GM12878 (cell line): ENCODE measurements around the gene BTBD9. TPM values are rescaled to one million over a fixed set of nuclear protein-coding genes. Genes with fewer than 3 reads are reported as not detected.

ENCODE experiments used
- ATAC-seq: fragments of 200-7000 bp; cut with Tn5 transposase; 3 replicates; pipeline ENCODE4 v1.9.1; 2020; ENCODE audit warnings: mild to moderate bottlenecking, moderate library complexity
- BruUV-seq: library from RNA; stranded (reverse); fragments of 400-500 nt; replicated peaks from 2 replicates; lab custom pipeline; 2021; lab: Mats Ljungman, UMichigan
- CTCF ChIA-PET: fragments of 300-600 bp; sonication (Branson Sonifier 250); formaldehyde crosslinking; extraction: SDS; loops from one replicate; lab custom pipeline; 2021; ENCODE audit warnings: inconsistent platforms; lab: Yijun Ruan, JAX
- POLR2A ChIA-PET: fragments of 350-600 bp; formaldehyde crosslinking; extraction: SDS; loops from one replicate; lab custom pipeline; 2021; ENCODE audit warnings: inconsistent platforms; lab: Charles Lee
- RAD21 ChIA-PET: fragments of 300-600 bp; sonication (Branson Sonifier 250); formaldehyde crosslinking; loops from one replicate; lab custom pipeline; 2023; ENCODE audit warnings: antibody characterized with exemption; ENCODE audit not compliant: unreplicated experiment; lab: Charles Lee
- SMC1A ChIA-PET: fragments of 300-600 bp; sonication (Branson Sonifier 250); formaldehyde crosslinking; loops from one replicate; lab custom pipeline; 2023; ENCODE audit not compliant: unreplicated experiment, uncharacterized antibody; lab: Charles Lee
- DNase-seq: peaks from one replicate; pipeline ENCODE4 v3.0.0-alpha.2; 2011; ENCODE audit warnings: low read depth, low spot score
- FAIRE-seq: peaks from 3 replicates; lab custom pipeline; 2011; peaks lifted over from hg19 to GRCh38; lab: Jason Lieb, UNC
- H2AFZ ChIP-seq: 2 replicates; pipeline ENCODE4 v1.6.0; 2011; ENCODE audit warnings: low read depth, low read length, control low read depth; ENCODE audit not compliant: control insufficient read depth
- H3K27ac ChIP-seq: 2 replicates; pipeline ENCODE4 v1.5.1; 2011; ENCODE audit warnings: control low read depth; ENCODE audit not compliant: control insufficient read depth, insufficient read depth
- H3K27me3 ChIP-seq, 2 experiments: replicated peaks in 1 of 2; 2 replicates each; pipeline versions ENCODE4 v1.6.0 to v1.6.1; 2011; ENCODE audit warnings: low read length in 1 of 2; ENCODE audit not compliant: control insufficient read depth in 2 of 2, insufficient read depth in 2 of 2
- H3K36me3 ChIP-seq, 2 experiments: 2 replicates each; pipeline ENCODE4 v1.5.1; 2011; ENCODE audit warnings: low read length in 1 of 2; ENCODE audit not compliant: control insufficient read depth in 2 of 2, insufficient read depth in 2 of 2
- H3K4me1 ChIP-seq: 2 replicates; pipeline ENCODE4 v1.6.1; 2011; ENCODE audit warnings: mild to moderate bottlenecking, low read length, moderate library complexity, mixed read lengths; ENCODE audit not compliant: control insufficient read depth, insufficient read depth
- H3K4me2 ChIP-seq: 2 replicates; pipeline ENCODE4 v1.6.0; 2011; ENCODE audit warnings: control low read depth; ENCODE audit not compliant: control insufficient read depth, insufficient read depth
- H3K4me3 ChIP-seq: fragments of 200-600 bp; sonication (generic); 2 replicates; pipeline ENCODE4 v1.5.1; 2016
- H3K79me2 ChIP-seq: 2 replicates; pipeline ENCODE4 v1.6.0; 2011; ENCODE audit warnings: low read length; ENCODE audit not compliant: control insufficient read depth, insufficient read depth
- H3K9ac ChIP-seq: 2 replicates; pipeline ENCODE4 v1.8.0; 2011; ENCODE audit warnings: low read length, control low read depth, mixed read lengths; ENCODE audit not compliant: control insufficient read depth, insufficient read depth
- H3K9me3 ChIP-seq: replicated peaks from 3 replicates; pipeline ENCODE4 v1.5.1; 2011; ENCODE audit warnings: mild to moderate bottlenecking, low read length; ENCODE audit not compliant: control insufficient read depth, insufficient read depth
- H4K20me1 ChIP-seq: 2 replicates; pipeline ENCODE4 v1.6.0; 2011; ENCODE audit not compliant: control insufficient read depth, insufficient read depth
- CHD4 ChIP-seq: fragments of 200-600 bp; sonication (generic); IDR thresholded peaks from 2 replicates; pipeline ENCODE4 v1.6.1; 2016; ENCODE audit warnings: mild to moderate bottlenecking
- DPF2 ChIP-seq: fragments of 450-650 bp; IDR thresholded peaks from 2 replicates; pipeline ENCODE4 v1.6.1; 2017; ENCODE audit warnings: mild to moderate bottlenecking
- MYC ChIP-seq: IDR thresholded peaks from 2 replicates; pipeline ENCODE4 v1.6.1; 2011; ENCODE audit warnings: mild to moderate bottlenecking, low read length, moderate library complexity, inconsistent platforms; ENCODE audit not compliant: insufficient read depth, insufficient replicate concordance, insufficient read length, severe bottlenecking
- PAX5 ChIP-seq: IDR thresholded peaks from 2 replicates; pipeline ENCODE4 v1.6.1; 2011; ENCODE audit warnings: low read depth, low read length, borderline replicate concordance
- POLR2A ChIP-seq: IDR thresholded peaks from 2 replicates; pipeline ENCODE4 v1.6.1; 2011; ENCODE audit warnings: low read depth, mild to moderate bottlenecking, low read length
- SIX5 ChIP-seq: IDR thresholded peaks from 2 replicates; pipeline ENCODE4 v1.6.1; 2011; ENCODE audit warnings: mild to moderate bottlenecking, low read depth, low read length, moderate library complexity; ENCODE audit not compliant: severe bottlenecking
- SMC3 ChIP-seq: IDR thresholded peaks from 2 replicates; pipeline ENCODE4 v1.6.1; 2011; ENCODE audit warnings: low read length, improper control_type of control experiment, borderline replicate concordance
- SUPT20H ChIP-seq: IDR thresholded peaks from 2 replicates; pipeline ENCODE4 v1.6.1; 2011; ENCODE audit warnings: low read depth, mild to moderate bottlenecking, low read length, moderate library complexity, borderline replicate concordance; ENCODE audit not compliant: control insufficient read depth
- WGBS: methylation state at CpG from one replicate; pipeline ENCODE4 v1.1.6; 2016; ENCODE audit warnings: low lambda C conversion rate; ENCODE audit not compliant: insufficient replicate concordance, insufficient coverage; ENCODE audit errors: missing lambda C conversion rate; 5-methylcytosine and 5-hydroxymethylcytosine counted together
- in situ Hi-C: fragments of 300-500 bp; cut with MboI; formaldehyde crosslinking; loops from 9 replicates; pipeline ENCODE4 v1.14.3; 2018; ENCODE audit warnings: mixed read lengths
- intact Hi-C: fragments of 100-400 bp; cut with micrococcal nuclease; formaldehyde crosslinking; loops from one replicate; pipeline ENCODE4 v1.14.2; 2022; ENCODE audit not compliant: unreplicated experiment
- polyA plus RNA-seq, 11 experiments: library from polyadenylated mRNA; depleted of rRNA in 4 of 11; unstranded in 6 of 11; stranded (reverse) in 5 of 11; fragments of >200 nt; fragmentation: Nextera tagmentation in 4 of 11; fragmentation: Illumina TruSeq in 1 of 11; extraction: Ambion mirVana in 4 of 11; extraction: Trizol in 1 of 11; gene quantifications; 1 replicate in 1 of 11; 2 replicates in 10 of 11; pipeline versions ENCODE4 v1.2.1 to v1.2.3, GENCODE V29; 2011 to 2016; ENCODE audit warnings: inconsistent platforms in 2 of 11, missing spikeins in 2 of 11, low read depth in 1 of 11
- total RNA-seq, 4 experiments: library from RNA; depleted of rRNA in 3 of 4; stranded (reverse); fragments of >200 nt in 3 of 4; fragmentation: Illumina TruSeq in 1 of 4; extraction: Trizol in 1 of 4; gene quantifications; 2 replicates each; pipeline versions ENCODE4 v1.2.1 to v1.2.3, GENCODE V29; 2013 to 2021
- TF ChIP-seq, protein P1 (sequence below): fragments of 450-650 bp; IDR thresholded peaks from 2 replicates; pipeline ENCODE4 v1.6.1; 2017; ENCODE audit warnings: mild to moderate bottlenecking, moderate library complexity
- TF ChIP-seq, protein P2 (sequence below): fragments of 450-650 bp; formaldehyde crosslinking; IDR thresholded peaks from 2 replicates; pipeline ENCODE4 v1.5.0; 2022; ENCODE audit warnings: mild to moderate bottlenecking, missing genetic modification characterization
- TF ChIP-seq, protein P3 (sequence below): fragments of 450-650 bp; IDR thresholded peaks from 2 replicates; pipeline ENCODE4 v1.6.1; 2017; ENCODE audit warnings: borderline replicate concordance
- TF ChIP-seq, protein P4 (sequence below): fragments of 450-650 bp; IDR thresholded peaks from 2 replicates; pipeline ENCODE4 v1.6.1; 2017; ENCODE audit warnings: mild to moderate bottlenecking

The BTBD9 gene
- total and polyA plus RNA-seq, 10 of the 15 experiments (the other 5 are each of a cell fraction or from before 2014, with no cell fraction given), result 0.22 to 8.6 (median 4.6) TPM

DNA sequence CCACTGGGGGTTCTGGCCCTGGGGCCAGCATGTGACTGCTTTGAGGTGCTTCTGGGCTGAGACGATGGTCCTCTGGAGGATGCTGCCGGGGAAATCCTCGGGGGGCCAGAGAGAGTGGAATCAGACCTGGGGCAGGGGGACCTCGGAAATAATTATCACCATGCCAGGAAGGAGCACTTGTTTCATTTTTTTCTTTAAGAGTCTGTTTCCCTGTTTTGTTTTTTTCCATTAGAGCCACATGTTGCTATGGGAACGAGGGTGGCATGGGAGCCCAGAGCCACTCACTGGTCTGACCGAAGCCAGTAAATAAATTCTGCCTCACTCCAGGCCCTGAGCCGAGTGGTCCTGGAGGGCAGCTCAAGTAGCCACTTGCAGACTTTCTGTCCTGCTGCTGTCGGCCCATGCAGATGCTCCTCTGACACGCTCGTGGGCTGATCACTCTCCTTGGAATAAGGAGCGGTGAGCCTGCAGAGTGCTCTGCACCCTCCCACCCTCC, 455.1 kb downstream of the BTBD9 start:
- no peak overlapping the region for H2AFZ ChIP-seq
- RAD21 ChIA-PET, result no interaction called here
- in situ Hi-C loops (no loop called here), intact Hi-C loops (no loop called here)
- no peaks in the 10 kb centered on the region for H3K9me3 ChIP-seq
- POLR2A ChIA-PET, result no interaction called here
- H3K79me2 ChIP-seq, result no peaks in the 10 kb centered on the region
- BruUV-seq, result no TSS peak
- CTCF ChIA-PET, result no interaction called here
- no peak overlapping the region for H3K9ac ChIP-seq
- no peak overlapping the region for H3K4me2 ChIP-seq
- H3K27me3 ChIP-seq, result no peaks in the 10 kb centered on the region
- FAIRE-seq (no peak), DNase-seq (no peak), ATAC-seq (no peak)
- no peak overlapping the region for H3K27ac ChIP-seq
- H3K36me3 ChIP-seq, result no peaks in the 10 kb centered on the region
- H3K4me1 ChIP-seq, result no peaks in the 10 kb centered on the region
- no peaks in the 10 kb centered on the region for H4K20me1 ChIP-seq
- SMC1A ChIA-PET, result no interaction called here
- H3K4me3 ChIP-seq, result no peak overlapping the region
- WGBS, result 72% methylated on average over 10 of the region's 11 CpGs
- no peak for TF ChIP-seq CHD4
- no peak for TF ChIP-seq MYC
- no peak for TF ChIP-seq PAX5
- TF ChIP-seq SUPT20H, result no peak
- TF ChIP-seq, protein P1, sequence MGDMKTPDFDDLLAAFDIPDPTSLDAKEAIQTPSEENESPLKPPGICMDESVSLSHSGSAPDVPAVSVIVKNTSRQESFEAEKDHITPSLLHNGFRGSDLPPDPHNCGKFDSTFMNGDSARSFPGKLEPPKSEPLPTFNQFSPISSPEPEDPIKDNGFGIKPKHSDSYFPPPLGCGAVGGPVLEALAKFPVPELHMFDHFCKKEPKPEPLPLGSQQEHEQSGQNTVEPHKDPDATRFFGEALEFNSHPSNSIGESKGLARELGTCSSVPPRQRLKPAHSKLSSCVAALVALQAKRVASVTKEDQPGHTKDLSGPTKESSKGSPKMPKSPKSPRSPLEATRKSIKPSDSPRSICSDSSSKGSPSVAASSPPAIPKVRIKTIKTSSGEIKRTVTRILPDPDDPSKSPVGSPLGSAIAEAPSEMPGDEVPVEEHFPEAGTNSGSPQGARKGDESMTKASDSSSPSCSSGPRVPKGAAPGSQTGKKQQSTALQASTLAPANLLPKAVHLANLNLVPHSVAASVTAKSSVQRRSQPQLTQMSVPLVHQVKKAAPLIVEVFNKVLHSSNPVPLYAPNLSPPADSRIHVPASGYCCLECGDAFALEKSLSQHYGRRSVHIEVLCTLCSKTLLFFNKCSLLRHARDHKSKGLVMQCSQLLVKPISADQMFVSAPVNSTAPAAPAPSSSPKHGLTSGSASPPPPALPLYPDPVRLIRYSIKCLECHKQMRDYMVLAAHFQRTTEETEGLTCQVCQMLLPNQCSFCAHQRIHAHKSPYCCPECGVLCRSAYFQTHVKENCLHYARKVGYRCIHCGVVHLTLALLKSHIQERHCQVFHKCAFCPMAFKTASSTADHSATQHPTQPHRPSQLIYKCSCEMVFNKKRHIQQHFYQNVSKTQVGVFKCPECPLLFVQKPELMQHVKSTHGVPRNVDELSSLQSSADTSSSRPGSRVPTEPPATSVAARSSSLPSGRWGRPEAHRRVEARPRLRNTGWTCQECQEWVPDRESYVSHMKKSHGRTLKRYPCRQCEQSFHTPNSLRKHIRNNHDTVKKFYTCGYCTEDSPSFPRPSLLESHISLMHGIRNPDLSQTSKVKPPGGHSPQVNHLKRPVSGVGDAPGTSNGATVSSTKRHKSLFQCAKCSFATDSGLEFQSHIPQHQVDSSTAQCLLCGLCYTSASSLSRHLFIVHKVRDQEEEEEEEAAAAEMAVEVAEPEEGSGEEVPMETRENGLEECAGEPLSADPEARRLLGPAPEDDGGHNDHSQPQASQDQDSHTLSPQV, result no peak
- TF ChIP-seq POLR2A, result no peak
- TF ChIP-seq, protein P2, sequence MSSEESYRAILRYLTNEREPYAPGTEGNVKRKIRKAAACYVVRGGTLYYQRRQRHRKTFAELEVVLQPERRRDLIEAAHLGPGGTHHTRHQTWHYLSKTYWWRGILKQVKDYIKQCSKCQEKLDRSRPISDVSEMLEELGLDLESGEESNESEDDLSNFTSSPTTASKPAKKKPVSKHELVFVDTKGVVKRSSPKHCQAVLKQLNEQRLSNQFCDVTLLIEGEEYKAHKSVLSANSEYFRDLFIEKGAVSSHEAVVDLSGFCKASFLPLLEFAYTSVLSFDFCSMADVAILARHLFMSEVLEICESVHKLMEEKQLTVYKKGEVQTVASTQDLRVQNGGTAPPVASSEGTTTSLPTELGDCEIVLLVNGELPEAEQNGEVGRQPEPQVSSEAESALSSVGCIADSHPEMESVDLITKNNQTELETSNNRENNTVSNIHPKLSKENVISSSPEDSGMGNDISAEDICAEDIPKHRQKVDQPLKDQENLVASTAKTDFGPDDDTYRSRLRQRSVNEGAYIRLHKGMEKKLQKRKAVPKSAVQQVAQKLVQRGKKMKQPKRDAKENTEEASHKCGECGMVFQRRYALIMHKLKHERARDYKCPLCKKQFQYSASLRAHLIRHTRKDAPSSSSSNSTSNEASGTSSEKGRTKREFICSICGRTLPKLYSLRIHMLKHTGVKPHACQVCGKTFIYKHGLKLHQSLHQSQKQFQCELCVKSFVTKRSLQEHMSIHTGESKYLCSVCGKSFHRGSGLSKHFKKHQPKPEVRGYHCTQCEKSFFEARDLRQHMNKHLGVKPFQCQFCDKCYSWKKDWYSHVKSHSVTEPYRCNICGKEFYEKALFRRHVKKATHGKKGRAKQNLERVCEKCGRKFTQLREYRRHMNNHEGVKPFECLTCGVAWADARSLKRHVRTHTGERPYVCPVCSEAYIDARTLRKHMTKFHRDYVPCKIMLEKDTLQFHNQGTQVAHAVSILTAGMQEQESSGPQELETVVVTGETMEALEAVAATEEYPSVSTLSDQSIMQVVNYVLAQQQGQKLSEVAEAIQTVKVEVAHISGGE, result no peak
- TF ChIP-seq, protein P3, sequence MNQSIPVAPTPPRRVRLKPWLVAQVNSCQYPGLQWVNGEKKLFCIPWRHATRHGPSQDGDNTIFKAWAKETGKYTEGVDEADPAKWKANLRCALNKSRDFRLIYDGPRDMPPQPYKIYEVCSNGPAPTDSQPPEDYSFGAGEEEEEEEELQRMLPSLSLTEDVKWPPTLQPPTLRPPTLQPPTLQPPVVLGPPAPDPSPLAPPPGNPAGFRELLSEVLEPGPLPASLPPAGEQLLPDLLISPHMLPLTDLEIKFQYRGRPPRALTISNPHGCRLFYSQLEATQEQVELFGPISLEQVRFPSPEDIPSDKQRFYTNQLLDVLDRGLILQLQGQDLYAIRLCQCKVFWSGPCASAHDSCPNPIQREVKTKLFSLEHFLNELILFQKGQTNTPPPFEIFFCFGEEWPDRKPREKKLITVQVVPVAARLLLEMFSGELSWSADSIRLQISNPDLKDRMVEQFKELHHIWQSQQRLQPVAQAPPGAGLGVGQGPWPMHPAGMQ, result no peak
- no peak for TF ChIP-seq DPF2
- no peak for TF ChIP-seq SMC3
- no peak for TF ChIP-seq SIX5
- TF ChIP-seq, protein P4, sequence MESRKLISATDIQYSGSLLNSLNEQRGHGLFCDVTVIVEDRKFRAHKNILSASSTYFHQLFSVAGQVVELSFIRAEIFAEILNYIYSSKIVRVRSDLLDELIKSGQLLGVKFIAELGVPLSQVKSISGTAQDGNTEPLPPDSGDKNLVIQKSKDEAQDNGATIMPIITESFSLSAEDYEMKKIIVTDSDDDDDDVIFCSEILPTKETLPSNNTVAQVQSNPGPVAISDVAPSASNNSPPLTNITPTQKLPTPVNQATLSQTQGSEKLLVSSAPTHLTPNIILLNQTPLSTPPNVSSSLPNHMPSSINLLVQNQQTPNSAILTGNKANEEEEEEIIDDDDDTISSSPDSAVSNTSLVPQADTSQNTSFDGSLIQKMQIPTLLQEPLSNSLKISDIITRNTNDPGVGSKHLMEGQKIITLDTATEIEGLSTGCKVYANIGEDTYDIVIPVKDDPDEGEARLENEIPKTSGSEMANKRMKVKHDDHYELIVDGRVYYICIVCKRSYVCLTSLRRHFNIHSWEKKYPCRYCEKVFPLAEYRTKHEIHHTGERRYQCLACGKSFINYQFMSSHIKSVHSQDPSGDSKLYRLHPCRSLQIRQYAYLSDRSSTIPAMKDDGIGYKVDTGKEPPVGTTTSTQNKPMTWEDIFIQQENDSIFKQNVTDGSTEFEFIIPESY, result no peak
